GM19035 (cell line): ENCODE measurements around the gene POU6F2.
A peak's percentile ranks its signal among the peaks of the same experiment; 100 is the strongest.

ENCODE experiments used
- ATAC-seq: cut with Tn5 transposase; IDR thresholded peaks from one replicate; pipeline ENCODE4 v1.9.1; 2021; ENCODE audit not compliant: unreplicated experiment

The POU6F2 gene

GRCh38 chr7:39428221-39428620, 450.5 kb downstream of the POU6F2 start:
- no peak for ATAC-seq

GRCh38 chr7:39429421-39429820, 451.7 kb downstream of the POU6F2 start:
- no peak for ATAC-seq

- no peak for ATAC-seq
These were observed 452.7 kb downstream of the POU6F2 start for GRCh38 chr7:39430441-39430840.

- ATAC-seq, result no peak
These were observed 453.4 kb downstream of the POU6F2 start for GRCh38 chr7:39430909-39431641.

- ATAC-seq, result no peak
These were observed 454.7 kb downstream of the POU6F2 start for GRCh38 chr7:39432368-39432767.

GRCh38 chr7:39432807-39433416, 455.2 kb downstream of the POU6F2 start:
- ATAC-seq, result no peak

GRCh38 chr7:39433550-39433949, 455.8 kb downstream of the POU6F2 start:
- no peak for ATAC-seq

- ATAC-seq, result no peak
These were observed 456.3 kb downstream of the POU6F2 start for GRCh38 chr7:39434012-39434411.

GRCh38 chr7:39446546-39446945, 468.8 kb downstream of the POU6F2 start:
- no peak for ATAC-seq

GRCh38 chr7:39451901-39452300, 474.2 kb downstream of the POU6F2 start:
- no peak for ATAC-seq

- peak; percentile 84 for ATAC-seq
These were observed 476.1 kb downstream of the POU6F2 start for GRCh38 chr7:39453743-39454355.

GRCh38 chr7:39458061-39458745, 480.5 kb downstream of the POU6F2 start:
- no peak for ATAC-seq

GRCh38 chr7:39459636-39460035, 481.9 kb downstream of the POU6F2 start:
- no peak for ATAC-seq

- no peak for ATAC-seq
These were observed 482.8 kb downstream of the POU6F2 start for GRCh38 chr7:39460486-39460885.

- ATAC-seq, result no peak
These were observed 483.6 kb downstream of the POU6F2 start for GRCh38 chr7:39461263-39461820.

GRCh38 chr7:39463252-39463651, 485.5 kb downstream of the POU6F2 start:
- no peak for ATAC-seq

GRCh38 chr7:39464350-39465054, 486.8 kb downstream of the POU6F2 start:
- peak; percentile 14 for ATAC-seq

GRCh38 chr7:39465055-39465929, 487.6 kb downstream of the POU6F2 start:
- ATAC-seq, result peak; percentile 96

GRCh38 chr7:39468261-39468660, 490.6 kb downstream of the POU6F2 start:
- no peak for ATAC-seq
